Tibial nerve (tissue), 4 donors: ENCODE results near the gene MAG. TPM values are rescaled to one million over a fixed set of nuclear protein-coding genes. Genes with fewer than 3 reads are reported as not detected.

Source experiments
- DNase-seq, 2 donors: peaks; one replicate each; pipeline ENCODE4 v3.0.0-alpha.2; 2019; ENCODE audit warnings: low spot score in 2 of 2
- H3K27ac ChIP-seq, 4 donors: fragments of 200-600 bp; sonication (generic) in 3 of 4; one replicate each; pipeline ENCODE4 v1.5.1; 2017 to 2019; ENCODE audit warnings: mild to moderate bottlenecking in 1 of 4
- H3K27me3 ChIP-seq, 2 donors: fragments of 200-600 bp; sonication (generic) in 1 of 2; one replicate each; pipeline versions ENCODE4 v1.5.1 to v1.6.0; 2017 to 2019
- H3K36me3 ChIP-seq, 3 donors: fragments of 200-600 bp; sonication (generic); one replicate each; pipeline ENCODE4 v1.5.1; 2018 to 2019
- H3K4me1 ChIP-seq, 4 donors: fragments of 200-600 bp; sonication (generic) in 3 of 4; one replicate each; pipeline ENCODE4 v1.5.1; 2017 to 2019
- H3K4me3 ChIP-seq, 4 donors: fragments of 200-600 bp; sonication (generic) in 3 of 4; one replicate each; pipeline ENCODE4 v1.5.1; 2017 to 2019; ENCODE audit warnings: mild to moderate bottlenecking in 1 of 4, moderate library complexity in 1 of 4
- H3K9me3 ChIP-seq, 4 donors: fragments of 200-600 bp; sonication (generic) in 3 of 4; one replicate each; pipeline ENCODE4 v1.5.1; 2017 to 2019
- CTCF ChIP-seq, 5 experiments: fragments of 200-600 bp in 3 of 5; fragments of 450-650 bp in 2 of 5; sonication (generic) in 3 of 5; IDR thresholded peaks; one replicate each; pipeline ENCODE4 v1.5.1; 2016 to 2019; ENCODE audit warnings: antibody characterized with exemption in 5 of 5, mild to moderate bottlenecking in 3 of 5, moderate library complexity in 2 of 5
- EP300 ChIP-seq, 2 donors: sonication (generic); formaldehyde crosslinking; IDR thresholded peaks; one replicate each; pipeline ENCODE4 v1.6.1; 2017; ENCODE audit warnings: antibody characterized with exemption in 2 of 2, mild to moderate bottlenecking in 1 of 2
- POLR2A ChIP-seq, 2 donors: fragments of 450-650 bp; IDR thresholded peaks; one replicate each; pipeline ENCODE4 v1.6.1; 2017; ENCODE audit warnings: antibody characterized with exemption in 2 of 2, mild to moderate bottlenecking in 2 of 2, moderate library complexity in 2 of 2
- WGBS, 2 donors: methylation state at CpG; one replicate each; pipeline ENCODE4 v1.1.5; 2018; 5-methylcytosine and 5-hydroxymethylcytosine counted together
- total RNA-seq, 4 donors: library from RNA; depleted of rRNA; stranded (reverse); fragments of >200 nt; gene quantifications; one replicate each; pipeline ENCODE4 v1.1.0, GENCODE V29; 2016

MAG gene
- total RNA-seq, 4 donors from 2014 or later, result 31.8 to 49.6 (median 38.4) TPM

DNA sequence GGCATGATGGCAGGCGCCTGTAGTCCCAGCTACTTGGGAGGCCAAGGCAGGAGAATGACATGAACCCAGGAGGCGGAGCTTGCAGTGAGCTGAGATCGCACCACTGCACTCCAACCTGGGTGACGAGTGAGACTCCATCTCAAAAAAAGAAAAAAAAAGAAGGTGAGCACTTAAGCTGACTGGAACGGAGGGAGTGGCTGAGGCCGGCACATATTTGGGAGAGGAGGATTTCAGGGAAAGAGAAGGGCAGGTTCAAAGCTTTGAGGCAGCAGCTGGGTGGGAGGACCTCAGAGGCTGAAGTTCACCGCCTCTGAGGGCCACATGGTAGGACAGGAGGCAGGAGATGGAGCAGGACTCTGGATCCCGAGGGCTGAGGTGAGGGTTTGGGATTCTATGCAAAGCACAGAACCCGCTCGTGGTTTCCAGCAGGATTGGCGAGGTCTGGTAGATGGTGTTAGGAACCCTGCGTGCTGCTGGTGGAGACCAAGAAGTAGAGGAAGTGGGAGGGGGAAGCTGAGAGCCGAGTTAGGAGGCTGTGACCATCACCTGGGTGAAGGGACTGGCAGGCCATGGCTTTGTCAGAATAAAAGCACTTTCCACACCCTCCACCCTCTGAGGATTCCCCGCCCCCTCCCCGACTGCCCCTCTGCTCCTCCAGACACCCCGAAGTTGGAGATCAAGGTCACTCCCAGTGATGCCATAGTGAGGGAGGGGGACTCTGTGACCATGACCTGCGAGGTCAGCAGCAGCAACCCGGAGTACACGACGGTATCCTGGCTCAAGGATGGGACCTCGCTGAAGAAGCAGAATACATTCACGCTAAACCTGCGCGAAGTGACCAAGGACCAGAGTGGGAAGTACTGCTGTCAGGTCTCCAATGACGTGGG lies 45.4 kb downstream of the MAG start:
- Histone ChIP-seq H3K36me3 (peaks cover 0 to 8% (median 0%) of the 10 kb centered on the region in 3 donors), H3K4me3 (no peak overlapping the region), H3K27ac (no peak overlapping the region), H3K9me3 (no peaks in the 10 kb centered on the region), H3K4me1 (no peaks in the 10 kb centered on the region), H3K27me3 (no peaks in the 10 kb centered on the region)
- WGBS, 2 donors, result 78 to 82% methylated on average over 23 to 25 of the region's 25 CpGs
- DNase-seq, result no peak
- no peak for TF ChIP-seq POLR2A (IDR thresholded peaks at IDR 0.05)
- no peak for TF ChIP-seq CTCF (IDR thresholded peaks at IDR 0.05)
- TF ChIP-seq EP300 (IDR thresholded peaks at IDR 0.05), result no peak

GRCh38 chr19:35337984-35338296 lies 46.0 kb downstream of the MAG start:
- DNase-seq, result no peak
- H3K36me3 ChIP-seq, result peaks cover 0 to 8% (median 0%) of the 10 kb centered on the region in 3 donors
- H3K4me3 ChIP-seq, result no peak overlapping the region
- H3K4me1 ChIP-seq, result no peaks in the 10 kb centered on the region
- WGBS, 2 donors, result 80 to 84% methylated on average over 13 of the region's 13 CpGs
- no peak overlapping the region for H3K27ac ChIP-seq
- H3K9me3 ChIP-seq, result no peaks in the 10 kb centered on the region
- H3K27me3 ChIP-seq, result no peaks in the 10 kb centered on the region
- no peak for TF ChIP-seq CTCF (IDR thresholded peaks at IDR 0.05)
- TF ChIP-seq EP300 (IDR thresholded peaks at IDR 0.05), result no peak
- no peak for TF ChIP-seq POLR2A (IDR thresholded peaks at IDR 0.05)

GRCh38 chr19:35340431-35340830 lies 48.5 kb downstream of the MAG start:
- H3K27ac ChIP-seq, result no peak overlapping the region
- WGBS, 2 donors, result 88 to 95% methylated on average over 10 to 11 of the region's 11 CpGs
- H3K9me3 ChIP-seq, result no peaks in the 10 kb centered on the region
- no peak overlapping the region for H3K4me3 ChIP-seq
- H3K27me3 ChIP-seq, result no peaks in the 10 kb centered on the region
- H3K4me1 ChIP-seq, result no peaks in the 10 kb centered on the region
- TF ChIP-seq CTCF (IDR thresholded peaks at IDR 0.05), result no peak
- TF ChIP-seq POLR2A (IDR thresholded peaks at IDR 0.05), result no peak
- TF ChIP-seq EP300 (IDR thresholded peaks at IDR 0.05), result no peak
- DNase-seq, result no peak
- peaks cover 0 to 17% (median 0%) of the 10 kb centered on the region in 3 donors for H3K36me3 ChIP-seq

GRCh38 chr19:35341006-35341405 lies 49.0 kb downstream of the MAG start:
- TF ChIP-seq EP300 (IDR thresholded peaks at IDR 0.05) (no peak), POLR2A (IDR thresholded peaks at IDR 0.05) (no peak), CTCF (IDR thresholded peaks at IDR 0.05) (no peak)
- Histone ChIP-seq H3K9me3 (no peaks in the 10 kb centered on the region), H3K4me3 (no peak overlapping the region), H3K27me3 (no peaks in the 10 kb centered on the region), H3K36me3 (peaks cover 0 to 17% (median 0%) of the 10 kb centered on the region in 3 donors), H3K27ac (no peak overlapping the region), H3K4me1 (no peaks in the 10 kb centered on the region)
- 80 to 88% methylated on average over 16 of the region's 16 CpGs for WGBS, 2 donors
- no peak for DNase-seq

DNA sequence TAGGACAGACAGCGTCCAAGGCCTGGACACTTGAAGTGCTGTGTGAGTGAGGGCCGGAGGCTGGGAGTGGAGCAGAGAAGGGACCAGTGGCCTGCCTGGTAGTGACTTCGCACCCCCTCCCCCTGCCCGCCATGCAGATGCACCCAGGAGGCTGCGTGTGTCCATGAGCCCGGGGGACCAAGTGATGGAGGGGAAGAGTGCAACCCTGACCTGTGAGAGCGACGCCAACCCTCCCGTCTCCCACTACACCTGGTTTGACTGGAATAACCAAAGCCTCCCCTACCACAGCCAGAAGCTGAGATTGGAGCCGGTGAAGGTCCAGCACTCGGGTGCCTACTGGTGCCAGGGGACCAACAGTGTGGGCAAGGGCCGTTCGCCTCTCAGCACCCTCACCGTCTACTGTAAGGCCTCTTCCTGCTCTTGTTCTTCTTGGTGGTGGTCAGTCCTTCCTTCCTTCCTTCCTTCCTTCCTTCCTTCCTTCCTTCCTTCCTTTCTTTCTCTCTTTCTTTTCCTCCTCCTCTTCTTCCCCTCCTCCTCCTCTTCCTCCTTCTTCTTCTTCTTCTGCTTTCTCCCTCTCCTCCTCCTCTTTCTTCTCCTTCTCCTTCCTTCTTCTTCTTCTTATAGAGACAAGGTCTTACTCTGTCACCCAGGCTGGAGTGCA lies 49.7 kb downstream of the MAG start:
- 81 to 88% methylated on average over 13 to 14 of the region's 14 CpGs for WGBS, 2 donors
- DNase-seq, result no peak
- H3K27me3 ChIP-seq, result no peaks in the 10 kb centered on the region

More for the DNA sequence above, 49.7 kb downstream of the MAG start:
- no peak overlapping the region for H3K27ac ChIP-seq
- H3K9me3 ChIP-seq, result no peaks in the 10 kb centered on the region
- H3K4me1 ChIP-seq, result peaks cover 0 to under 1% (median 0%) of the 10 kb centered on the region in 4 donors
- TF ChIP-seq EP300 (IDR thresholded peaks at IDR 0.05), result no peak
- TF ChIP-seq POLR2A (IDR thresholded peaks at IDR 0.05), result no peak
- no peak for TF ChIP-seq CTCF (IDR thresholded peaks at IDR 0.05)
- peaks cover 0 to 17% (median 0%) of the 10 kb centered on the region in 3 donors for H3K36me3 ChIP-seq
- H3K4me3 ChIP-seq, result no peak overlapping the region
